ENCODE results near the gene HK3.

The HK3 gene

GRCh38 chr5:176902911-176903664 lies 3.9 kb upstream of the HK3 start:
- no peak for DNase-seq (ENCODE audit: low read depth)

- no peak for DNase-seq (ENCODE audit: low read depth)
Observed at GRCh38 chr5:176902102-176902814, 3.1 kb upstream of the HK3 start.

GRCh38 chr5:176901260-176902101 lies 2.3 kb upstream of the HK3 start:
- peak; percentile 12 for DNase-seq (ENCODE audit: low read depth)

- no peak for DNase-seq (ENCODE audit: low read depth)
Observed at GRCh38 chr5:176900780-176901204, 1.6 kb upstream of the HK3 start.

GRCh38 chr5:176899946-176900779 lies 1.0 kb upstream of the HK3 start:
- DNase-seq (ENCODE audit: low read depth) = no peak

GRCh38 chr5:176897263-176897662 lies 1.9 kb downstream of the HK3 start:
- no peak for DNase-seq (ENCODE audit: low read depth)

GRCh38 chr5:176895831-176896230 lies 3.3 kb downstream of the HK3 start:
- DNase-seq (ENCODE audit: low read depth) = no peak

- DNase-seq (ENCODE audit: low read depth) = no peak
Observed at GRCh38 chr5:176894298-176894697, 4.8 kb downstream of the HK3 start.

GRCh38 chr5:176892663-176893062 lies 6.5 kb downstream of the HK3 start:
- DNase-seq (ENCODE audit: low read depth) = no peak

GRCh38 chr5:176891331-176891958 lies 7.7 kb downstream of the HK3 start:
- DNase-seq (ENCODE audit: low read depth) = no peak

GRCh38 chr5:176890455-176891330 lies 8.5 kb downstream of the HK3 start:
- no peak for DNase-seq (ENCODE audit: low read depth)

GRCh38 chr5:176889321-176890280 lies 9.5 kb downstream of the HK3 start:
- no peak for DNase-seq (ENCODE audit: low read depth)

- no peak for DNase-seq (ENCODE audit: low read depth)
Observed at GRCh38 chr5:176888865-176889165, 10.3 kb downstream of the HK3 start.

- DNase-seq (ENCODE audit: low read depth) = no peak
Observed at GRCh38 chr5:176888016-176888864, 10.9 kb downstream of the HK3 start.

- DNase-seq (ENCODE audit: low read depth) = no peak
Observed at GRCh38 chr5:176887252-176887849, 11.8 kb downstream of the HK3 start.

GRCh38 chr5:176886336-176887251 lies 12.6 kb downstream of the HK3 start:
- no peak for DNase-seq (ENCODE audit: low read depth)

GRCh38 chr5:176884571-176884890 lies 14.6 kb downstream of the HK3 start:
- no peak for DNase-seq (ENCODE audit: low read depth)
